OCI-LY7 (cell line): ENCODE results near the gene MGRN1. TPM values are rescaled to one million over a fixed set of nuclear protein-coding genes. Genes with fewer than 3 reads are reported as not detected.

Experiments
- BruUV-seq: library from RNA; stranded (reverse); fragments of 400-500 nt; replicated peaks from 2 replicates; lab custom pipeline; 2021; lab: Mats Ljungman, UMichigan
- CTCF ChIA-PET: fragments of 300-600 bp; sonication (Branson Sonifier 250); formaldehyde crosslinking; loops from one replicate; lab custom pipeline; 2022; ENCODE audit warnings: antibody characterized with exemption; ENCODE audit not compliant: unreplicated experiment; lab: Charles Lee
- POLR2A ChIA-PET: fragments of 300-600 bp; sonication (Branson Sonifier 250); formaldehyde crosslinking; loops from one replicate; lab custom pipeline; 2022; ENCODE audit warnings: antibody characterized with exemption; lab: Charles Lee
- DNase-seq: peaks from one replicate; pipeline ENCODE4 v3.0.0-alpha.2; 2015; ENCODE audit warnings: low spot score
- H2AFZ ChIP-seq: fragments of 200-600 bp; sonication (generic), shearing (Covaris generic); 2 replicates; pipeline ENCODE4 v1.6.1; 2014; ENCODE audit warnings: mild to moderate bottlenecking, antibody characterized with exemption, low read length, moderate library complexity
- H3K27ac ChIP-seq: fragments of 200-600 bp; sonication (generic); 2 replicates; pipeline ENCODE4 v1.5.1; 2014; ENCODE audit warnings: mixed run types, low read depth, mild to moderate bottlenecking, moderate library complexity, low read length, inconsistent platforms; ENCODE audit not compliant: poor library complexity, severe bottlenecking
- H3K36me3 ChIP-seq: fragments of 200-600 bp; sonication (generic); 2 replicates; pipeline ENCODE4 v1.6.1; 2014; ENCODE audit warnings: mild to moderate bottlenecking, antibody characterized with exemption, low read length, moderate library complexity, mixed read lengths; ENCODE audit not compliant: insufficient read depth
- H3K4me1 ChIP-seq: fragments of 200-600 bp; sonication (generic); 2 replicates; pipeline ENCODE4 v1.5.1; 2014; ENCODE audit warnings: mild to moderate bottlenecking, low read length; ENCODE audit not compliant: insufficient read depth, poor library complexity, severe bottlenecking
- H3K4me2 ChIP-seq: fragments of 200-600 bp; sonication (generic); 2 replicates; pipeline ENCODE4 v1.6.1; 2014; ENCODE audit warnings: mild to moderate bottlenecking, low read length
- H3K4me3 ChIP-seq: fragments of 200-600 bp; sonication (generic); 2 replicates; pipeline ENCODE4 v1.5.1; 2014; ENCODE audit warnings: mild to moderate bottlenecking, low read depth, low read length; ENCODE audit not compliant: poor library complexity, severe bottlenecking
- H3K79me2 ChIP-seq: fragments of 200-600 bp; sonication (generic); 2 replicates; pipeline ENCODE4 v1.6.1; 2016; ENCODE audit warnings: low read depth, mild to moderate bottlenecking, low read length, moderate library complexity, mixed read lengths; ENCODE audit not compliant: insufficient read depth
- H3K9me2 ChIP-seq: fragments of 200-600 bp; sonication (generic); 2 replicates; pipeline ENCODE4 v1.6.1; 2016; ENCODE audit warnings: mild to moderate bottlenecking, low read length, mixed read lengths; ENCODE audit not compliant: insufficient read depth
- H3K9me3 ChIP-seq: fragments of 200-600 bp; sonication (generic); 2 replicates; pipeline ENCODE4 v1.6.1; 2014; ENCODE audit warnings: mild to moderate bottlenecking, mixed run types, low read length, mixed read lengths
- H4K20me1 ChIP-seq: fragments of 200-600 bp; sonication (generic); 2 replicates; pipeline ENCODE4 v1.6.1; 2014; ENCODE audit warnings: mild to moderate bottlenecking, antibody characterized with exemption, low read length, moderate library complexity, mixed read lengths; ENCODE audit not compliant: insufficient read depth
- EZH2phosphoT487 ChIP-seq: fragments of 200-600 bp; sonication (generic); IDR thresholded peaks from 2 replicates; pipeline ENCODE4 v1.6.1; 2018; ENCODE audit warnings: low read depth, borderline replicate concordance, mild to moderate bottlenecking, mixed run types, antibody characterized with exemption, low read length, moderate library complexity, mixed read lengths
- intact Hi-C: fragments of 100-400 bp; cut with micrococcal nuclease; formaldehyde crosslinking; loops from one replicate; pipeline ENCODE4 v1.10.0; 2022; ENCODE audit not compliant: unreplicated experiment
- total RNA-seq, 2 experiments: library from RNA; depleted of rRNA in 1 of 2; stranded (reverse); fragments of >200 nt in 1 of 2; shearing (Covaris generic) in 1 of 2; gene quantifications; 2 replicates each; pipeline ENCODE4 v1.2.3, GENCODE V29; 2014 to 2022
- TF ChIP-seq, protein P1 (sequence below): fragments of 200-600 bp; sonication (generic); conservative IDR thresholded peaks from 2 replicates; pipeline ENCODE4 v1.5.1; 2014; ENCODE audit warnings: mild to moderate bottlenecking, antibody characterized with exemption, low read length, moderate library complexity, mixed read lengths

The MGRN1 gene
- total RNA-seq, 2 experiments from 2014 or later, result 14.1 to 43.1 TPM

DNA sequence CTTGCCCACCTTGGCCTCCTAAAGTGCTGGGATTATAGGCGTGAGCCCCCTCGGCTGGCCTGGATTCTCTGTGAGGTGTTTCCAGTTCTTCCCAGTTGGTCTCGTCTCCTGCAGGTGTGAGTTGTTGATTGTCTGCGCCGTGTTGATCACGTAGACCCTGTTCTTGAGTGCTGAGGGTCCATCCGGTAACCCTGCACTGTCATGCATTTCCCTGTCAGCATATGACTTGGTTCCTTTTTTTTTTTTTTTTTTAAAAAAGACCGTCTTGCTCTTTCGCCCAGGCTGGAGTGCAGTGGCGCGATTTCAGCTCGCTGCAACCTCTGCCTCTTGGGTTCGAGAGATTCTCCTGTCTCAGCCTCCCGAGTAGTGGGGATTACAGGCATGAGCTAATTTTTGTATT lies 17.3 kb downstream of the MGRN1 start:
- no peak overlapping the region for H3K4me3 ChIP-seq
- no peaks in the 10 kb centered on the region for H3K4me1 ChIP-seq
- H3K4me2 ChIP-seq, result no peak overlapping the region
- no peaks in the 10 kb centered on the region; the same call in 1 of the 2 replicates for H4K20me1 ChIP-seq
- peaks cover 5% of the 10 kb centered on the region; the same call in 1 of the 2 replicates for H3K36me3 ChIP-seq
- BruUV-seq, result no TSS peak
- no peak for TF ChIP-seq EZH2phosphoT487
- TF ChIP-seq, protein P1, sequence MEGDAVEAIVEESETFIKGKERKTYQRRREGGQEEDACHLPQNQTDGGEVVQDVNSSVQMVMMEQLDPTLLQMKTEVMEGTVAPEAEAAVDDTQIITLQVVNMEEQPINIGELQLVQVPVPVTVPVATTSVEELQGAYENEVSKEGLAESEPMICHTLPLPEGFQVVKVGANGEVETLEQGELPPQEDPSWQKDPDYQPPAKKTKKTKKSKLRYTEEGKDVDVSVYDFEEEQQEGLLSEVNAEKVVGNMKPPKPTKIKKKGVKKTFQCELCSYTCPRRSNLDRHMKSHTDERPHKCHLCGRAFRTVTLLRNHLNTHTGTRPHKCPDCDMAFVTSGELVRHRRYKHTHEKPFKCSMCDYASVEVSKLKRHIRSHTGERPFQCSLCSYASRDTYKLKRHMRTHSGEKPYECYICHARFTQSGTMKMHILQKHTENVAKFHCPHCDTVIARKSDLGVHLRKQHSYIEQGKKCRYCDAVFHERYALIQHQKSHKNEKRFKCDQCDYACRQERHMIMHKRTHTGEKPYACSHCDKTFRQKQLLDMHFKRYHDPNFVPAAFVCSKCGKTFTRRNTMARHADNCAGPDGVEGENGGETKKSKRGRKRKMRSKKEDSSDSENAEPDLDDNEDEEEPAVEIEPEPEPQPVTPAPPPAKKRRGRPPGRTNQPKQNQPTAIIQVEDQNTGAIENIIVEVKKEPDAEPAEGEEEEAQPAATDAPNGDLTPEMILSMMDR, result no peak
- no peaks in the 10 kb centered on the region for H3K79me2 ChIP-seq
- intact Hi-C loops, result no loop called here
- H3K27ac ChIP-seq, result no peak overlapping the region
- H2AFZ ChIP-seq, result no peak overlapping the region
- DNase-seq, result no peak
- H3K9me2 ChIP-seq, result no peaks in the 10 kb centered on the region
- H3K9me3 ChIP-seq, result no peaks in the 10 kb centered on the region
- ChIA-PET POLR2A (interaction anchor here (0.6 kb wide), 2 partner anchors 53 to 171 kb away, joined by 3 to 5 read pairs; no protein-coding TSS in a partner anchor), CTCF (no interaction called here)

DNA sequence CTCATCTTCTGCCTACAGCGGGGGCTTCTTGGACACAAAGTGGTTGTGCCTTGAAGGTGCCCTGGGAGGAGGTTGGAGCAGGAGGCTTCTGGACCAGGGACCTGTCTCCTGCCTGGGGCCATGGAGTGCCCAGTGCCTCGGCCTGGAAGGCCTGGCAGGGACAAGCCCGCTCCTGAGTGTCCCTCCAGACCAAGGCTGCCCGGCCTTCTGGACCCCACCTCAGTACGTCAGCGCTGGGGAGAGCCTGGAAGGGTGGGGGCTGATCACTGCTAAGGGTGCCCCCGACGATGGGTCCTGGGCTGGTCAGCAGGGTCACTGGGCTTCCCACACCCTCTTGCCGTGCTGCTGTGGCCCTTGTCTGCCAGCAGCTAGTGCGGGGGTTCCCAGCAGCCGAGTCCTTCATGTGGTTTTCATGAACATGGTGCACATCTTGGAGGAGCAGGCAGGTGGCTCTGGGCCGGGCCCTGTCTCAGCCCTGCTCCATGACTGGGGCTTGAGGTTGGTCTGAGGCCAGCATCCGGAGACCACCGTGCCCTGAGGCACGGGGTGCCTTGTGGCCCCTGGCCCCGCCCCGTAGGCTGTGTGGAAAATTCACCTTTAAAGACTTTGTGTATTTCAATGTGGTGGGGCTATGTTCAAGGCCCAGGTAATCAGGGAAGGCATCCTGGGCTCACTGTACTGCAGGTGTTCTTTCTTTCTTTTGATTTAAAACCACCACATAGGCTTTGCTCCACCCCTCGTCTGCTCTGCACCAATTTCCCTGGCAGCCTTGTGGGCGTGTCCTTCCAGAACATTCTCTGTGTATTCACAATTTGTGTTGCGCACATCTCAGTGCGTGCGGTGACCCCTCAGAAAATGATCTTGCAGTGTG lies 22.4 kb downstream of the MGRN1 start:
- POLR2A ChIA-PET, result no interaction called here
- Histone ChIP-seq H3K4me3 (no peak overlapping the region), H3K4me2 (no peak overlapping the region), H3K9me2 (no peaks in the 10 kb centered on the region), H2AFZ (no peak overlapping the region), H4K20me1 (no peaks in the 10 kb centered on the region), H3K4me1 (no peaks in the 10 kb centered on the region), H3K36me3 (peaks cover 10% of the 10 kb centered on the region; the same call in 1 of the 2 replicates), H3K79me2 (no peaks in the 10 kb centered on the region), H3K27ac (no peak overlapping the region), H3K9me3 (no peaks in the 10 kb centered on the region)
- TF ChIP-seq EZH2phosphoT487, result no peak
- no peak for DNase-seq
- BruUV-seq, result no TSS peak
- intact Hi-C loops, result no loop called here
- CTCF ChIA-PET, result no interaction called here

DNA sequence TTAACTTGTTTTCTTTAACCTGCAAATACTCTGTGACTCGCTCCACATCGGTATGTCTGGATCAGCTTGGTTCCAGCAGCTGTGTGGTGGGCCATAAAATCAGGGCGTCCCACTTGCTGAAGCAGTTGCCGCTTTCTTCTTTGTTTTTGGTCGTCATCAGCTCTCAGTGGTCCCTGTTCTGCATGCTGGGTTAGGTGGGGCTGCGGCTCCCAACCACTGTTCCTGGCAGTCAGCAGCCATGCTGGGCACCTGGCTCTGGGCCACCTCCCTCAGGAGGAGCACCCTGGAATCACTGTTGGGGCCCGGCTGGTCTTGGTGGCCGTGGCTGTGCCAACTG lies 23.0 kb downstream of the MGRN1 start:
- no peak for TF ChIP-seq EZH2phosphoT487
- TF ChIP-seq, protein P1, result no peak
- no TSS peak for BruUV-seq
- H2AFZ ChIP-seq, result no peak overlapping the region
- no peaks in the 10 kb centered on the region for H3K79me2 ChIP-seq
- intact Hi-C loops, result no loop called here
- peaks cover 10% of the 10 kb centered on the region for H3K36me3 ChIP-seq
- no peak overlapping the region for H3K4me2 ChIP-seq
- CTCF ChIA-PET, result no interaction called here
- no peak overlapping the region for H3K27ac ChIP-seq
- H3K9me2 ChIP-seq, result no peaks in the 10 kb centered on the region
- POLR2A ChIA-PET, result no interaction called here
- no peaks in the 10 kb centered on the region for H3K9me3 ChIP-seq
- no peaks in the 10 kb centered on the region for H3K4me1 ChIP-seq
- no peaks in the 10 kb centered on the region for H4K20me1 ChIP-seq
- DNase-seq, result no peak
- no peak overlapping the region for H3K4me3 ChIP-seq
